OCI-LY7 (cell line): ENCODE results near the gene NTMT1.

Source experiments
- EZH2phosphoT487 ChIP-seq: fragments of 200-600 bp; sonication (generic); IDR thresholded peaks from 2 replicates; pipeline ENCODE4 v1.6.1; 2018; ENCODE audit warnings: low read depth, borderline replicate concordance, mild to moderate bottlenecking, mixed run types, antibody characterized with exemption, low read length, moderate library complexity, mixed read lengths
- TF ChIP-seq, protein P1 (sequence below): fragments of 200-600 bp; sonication (generic); conservative IDR thresholded peaks from 2 replicates; pipeline ENCODE4 v1.5.1; 2014; ENCODE audit warnings: mild to moderate bottlenecking, antibody characterized with exemption, low read length, moderate library complexity, mixed read lengths

DNA sequence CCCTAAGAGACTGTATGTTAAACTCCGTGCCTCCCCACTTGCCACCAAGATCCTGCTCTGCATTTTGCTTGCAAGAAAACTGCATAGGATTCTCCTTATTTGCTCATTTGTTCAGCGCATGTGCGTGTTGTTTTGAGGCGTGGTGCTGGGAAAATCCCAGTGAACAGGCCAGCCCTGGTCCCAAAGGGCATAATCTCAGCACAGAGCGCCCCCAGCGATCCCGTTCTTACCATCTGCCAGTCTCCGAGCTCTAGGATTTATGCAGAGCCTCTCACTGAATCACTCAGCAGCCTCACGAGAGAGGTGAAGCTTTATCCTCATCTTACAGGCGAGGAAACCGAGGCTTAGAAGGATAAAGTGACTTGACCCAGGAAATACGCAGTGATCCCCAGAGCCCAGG, 51.0 kb downstream of the NTMT1 start:
- TF ChIP-seq, protein P1, sequence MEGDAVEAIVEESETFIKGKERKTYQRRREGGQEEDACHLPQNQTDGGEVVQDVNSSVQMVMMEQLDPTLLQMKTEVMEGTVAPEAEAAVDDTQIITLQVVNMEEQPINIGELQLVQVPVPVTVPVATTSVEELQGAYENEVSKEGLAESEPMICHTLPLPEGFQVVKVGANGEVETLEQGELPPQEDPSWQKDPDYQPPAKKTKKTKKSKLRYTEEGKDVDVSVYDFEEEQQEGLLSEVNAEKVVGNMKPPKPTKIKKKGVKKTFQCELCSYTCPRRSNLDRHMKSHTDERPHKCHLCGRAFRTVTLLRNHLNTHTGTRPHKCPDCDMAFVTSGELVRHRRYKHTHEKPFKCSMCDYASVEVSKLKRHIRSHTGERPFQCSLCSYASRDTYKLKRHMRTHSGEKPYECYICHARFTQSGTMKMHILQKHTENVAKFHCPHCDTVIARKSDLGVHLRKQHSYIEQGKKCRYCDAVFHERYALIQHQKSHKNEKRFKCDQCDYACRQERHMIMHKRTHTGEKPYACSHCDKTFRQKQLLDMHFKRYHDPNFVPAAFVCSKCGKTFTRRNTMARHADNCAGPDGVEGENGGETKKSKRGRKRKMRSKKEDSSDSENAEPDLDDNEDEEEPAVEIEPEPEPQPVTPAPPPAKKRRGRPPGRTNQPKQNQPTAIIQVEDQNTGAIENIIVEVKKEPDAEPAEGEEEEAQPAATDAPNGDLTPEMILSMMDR, result no peak
- TF ChIP-seq EZH2phosphoT487, result no peak
